OCI-LY7 (cell line): ENCODE measurements around the gene CADM2.

Experiments
- EZH2phosphoT487 ChIP-seq: fragments of 200-600 bp; sonication (generic); IDR thresholded peaks from 2 replicates; pipeline ENCODE4 v1.6.1; 2018; ENCODE audit warnings: low read depth, borderline replicate concordance, mild to moderate bottlenecking, mixed run types, antibody characterized with exemption, low read length, moderate library complexity, mixed read lengths
- TF ChIP-seq, protein P1 (sequence below): fragments of 200-600 bp; sonication (generic); conservative IDR thresholded peaks from 2 replicates; pipeline ENCODE4 v1.5.1; 2014; ENCODE audit warnings: mild to moderate bottlenecking, antibody characterized with exemption, low read length, moderate library complexity, mixed read lengths

DNA sequence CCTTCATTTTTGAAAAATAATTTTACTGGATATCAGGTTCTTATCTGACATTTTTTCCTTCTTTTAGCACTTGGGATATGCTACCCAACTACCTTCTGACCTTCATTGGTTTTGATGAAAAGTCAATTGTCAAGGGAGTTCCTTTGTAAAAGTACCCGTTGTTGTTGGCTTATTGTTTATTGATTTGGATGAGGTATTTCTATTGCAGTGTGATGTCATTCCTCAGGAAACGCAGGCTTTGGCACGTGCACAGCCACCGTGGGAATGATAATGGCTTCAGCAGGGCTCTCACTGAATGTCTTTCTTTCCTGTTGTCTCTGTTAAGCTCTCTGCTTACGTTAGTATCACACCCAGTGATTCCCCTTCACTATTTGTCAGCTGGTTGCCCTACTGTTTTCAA lies 944.6 kb downstream of the CADM2 start:
- TF ChIP-seq, protein P1, sequence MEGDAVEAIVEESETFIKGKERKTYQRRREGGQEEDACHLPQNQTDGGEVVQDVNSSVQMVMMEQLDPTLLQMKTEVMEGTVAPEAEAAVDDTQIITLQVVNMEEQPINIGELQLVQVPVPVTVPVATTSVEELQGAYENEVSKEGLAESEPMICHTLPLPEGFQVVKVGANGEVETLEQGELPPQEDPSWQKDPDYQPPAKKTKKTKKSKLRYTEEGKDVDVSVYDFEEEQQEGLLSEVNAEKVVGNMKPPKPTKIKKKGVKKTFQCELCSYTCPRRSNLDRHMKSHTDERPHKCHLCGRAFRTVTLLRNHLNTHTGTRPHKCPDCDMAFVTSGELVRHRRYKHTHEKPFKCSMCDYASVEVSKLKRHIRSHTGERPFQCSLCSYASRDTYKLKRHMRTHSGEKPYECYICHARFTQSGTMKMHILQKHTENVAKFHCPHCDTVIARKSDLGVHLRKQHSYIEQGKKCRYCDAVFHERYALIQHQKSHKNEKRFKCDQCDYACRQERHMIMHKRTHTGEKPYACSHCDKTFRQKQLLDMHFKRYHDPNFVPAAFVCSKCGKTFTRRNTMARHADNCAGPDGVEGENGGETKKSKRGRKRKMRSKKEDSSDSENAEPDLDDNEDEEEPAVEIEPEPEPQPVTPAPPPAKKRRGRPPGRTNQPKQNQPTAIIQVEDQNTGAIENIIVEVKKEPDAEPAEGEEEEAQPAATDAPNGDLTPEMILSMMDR, result no peak
- TF ChIP-seq EZH2phosphoT487, result no peak
